T-cell (primary cell): ENCODE measurements around the gene OSBPL5. TPM values are rescaled to one million over a fixed set of nuclear protein-coding genes. Genes with fewer than 3 reads are reported as not detected.

Source experiments
- ATAC-seq, 4 experiments: fragments of 200-7000 bp in 3 of 4; fragments of 150-1000 bp in 1 of 4; cut with Tn5 transposase; replicated peaks in 1 of 4; 1 replicate in 3 of 4; 2 replicates in 1 of 4; pipeline ENCODE4 v1.10.0; 2021; ENCODE audit warnings: moderate library complexity in 3 of 4, mild to moderate bottlenecking in 2 of 4, moderate number of reproducible peaks in 1 of 4
- CTCF ChIA-PET, 2 donors: fragments of 300-600 bp; sonication (Branson Sonifier 250); formaldehyde crosslinking; loops; one replicate each; lab custom pipeline; 2022; ENCODE audit warnings: antibody characterized with exemption in 2 of 2; lab: Charles Lee
- POLR2A ChIA-PET, 2 donors: fragments of 300-600 bp; sonication (Branson Sonifier 250); formaldehyde crosslinking; loops; one replicate each; lab custom pipeline; 2022; ENCODE audit warnings: antibody characterized with exemption in 2 of 2; lab: Charles Lee
- DNase-seq, 35 experiments: peaks; one replicate each; pipeline versions ENCODE4 v3.0.0 to v3.0.0-alpha.2; 2013 to 2023
- H3K27ac ChIP-seq: one replicate; pipeline ENCODE4 v1.5.1; 2013; ENCODE audit warnings: low read length
- H3K27me3 ChIP-seq, 2 experiments: replicated peaks in 1 of 2; 1 replicate in 1 of 2; 2 replicates in 1 of 2; pipeline versions ENCODE4 v1.6.1 to v1.7.0; 2013; ENCODE audit warnings: low read length in 1 of 2, mixed read lengths in 1 of 2; ENCODE audit not compliant: control insufficient read depth in 2 of 2, insufficient read depth in 2 of 2; ENCODE audit errors: extremely low read depth in 1 of 2
- H3K36me3 ChIP-seq, 2 donors: 1 replicate in 1 of 2; 2 replicates in 1 of 2; pipeline versions ENCODE4 v1.6.1 to v1.7.0; 2013; ENCODE audit warnings: low read length in 1 of 2; ENCODE audit not compliant: control insufficient read depth in 2 of 2, insufficient read depth in 1 of 2; ENCODE audit errors: extremely low read depth in 1 of 2
- H3K4me1 ChIP-seq, 2 experiments: 1 replicate in 1 of 2; 2 replicates in 1 of 2; pipeline versions ENCODE4 v1.6.1 to v1.7.0; 2013; ENCODE audit warnings: low read length in 2 of 2, mixed read lengths in 1 of 2; ENCODE audit not compliant: insufficient read depth in 2 of 2, control insufficient read depth in 1 of 2; ENCODE audit errors: extremely low read depth in 1 of 2
- H3K4me3 ChIP-seq, 2 donors: 1 replicate in 1 of 2; 2 replicates in 1 of 2; pipeline versions ENCODE4 v1.5.1 to v1.7.0; 2013; ENCODE audit warnings: mild to moderate bottlenecking in 2 of 2, low read length in 1 of 2, moderate library complexity in 1 of 2; ENCODE audit not compliant: control insufficient read depth in 1 of 2; ENCODE audit errors: extremely low read depth in 1 of 2
- H3K9me3 ChIP-seq: 2 replicates; pipeline ENCODE4 v1.7.0; 2013
- H3K27ac Mint-ChIP-seq, 2 donors: one replicate each; pipeline ENCODE4 v1.8.0; 2020 to 2021; ENCODE audit warnings: mild to moderate bottlenecking in 2 of 2, mixed read lengths in 2 of 2
- H3K27me3 Mint-ChIP-seq, 2 donors: one replicate each; pipeline ENCODE4 v1.8.0; 2021 to 2022; ENCODE audit warnings: mixed read lengths in 2 of 2
- H3K36me3 Mint-ChIP-seq: one replicate; pipeline ENCODE4 v1.8.0; 2021; ENCODE audit warnings: mixed read lengths
- H3K4me1 Mint-ChIP-seq, 3 donors: one replicate each; pipeline ENCODE4 v1.8.0; 2020 to 2022; ENCODE audit warnings: mixed read lengths in 3 of 3, mild to moderate bottlenecking in 1 of 3
- H3K4me3 Mint-ChIP-seq, 3 donors: one replicate each; pipeline ENCODE4 v1.8.0; 2020 to 2022; ENCODE audit warnings: mild to moderate bottlenecking in 3 of 3, mixed read lengths in 3 of 3, moderate library complexity in 3 of 3
- H3K9me3 Mint-ChIP-seq, 3 donors: one replicate each; pipeline ENCODE4 v1.8.0; 2020 to 2022; ENCODE audit warnings: mixed read lengths in 3 of 3
- WGBS: methylation state at CpG from one replicate; pipeline ENCODE4 v1.1.5; 2013; ENCODE audit warnings: missing lambda C conversion rate; ENCODE audit not compliant: insufficient coverage; 5-methylcytosine and 5-hydroxymethylcytosine counted together
- total RNA-seq, 35 experiments: library from RNA in 6 of 35; stranded (reverse) in 6 of 35; fragments of 120-200 nt in 1 of 35; gene quantifications; one replicate each; pipeline versions ENCODE4 v1.2.1 to v1.2.4 and lab custom pipeline; 2013 to 2026

OSBPL5 gene
- total RNA-seq, 5 donors from 2014 or later (not counting 1 experiment from before 2014, with no cell fraction given): 11.2 to 41.5 (median 20.9) TPM

DNA sequence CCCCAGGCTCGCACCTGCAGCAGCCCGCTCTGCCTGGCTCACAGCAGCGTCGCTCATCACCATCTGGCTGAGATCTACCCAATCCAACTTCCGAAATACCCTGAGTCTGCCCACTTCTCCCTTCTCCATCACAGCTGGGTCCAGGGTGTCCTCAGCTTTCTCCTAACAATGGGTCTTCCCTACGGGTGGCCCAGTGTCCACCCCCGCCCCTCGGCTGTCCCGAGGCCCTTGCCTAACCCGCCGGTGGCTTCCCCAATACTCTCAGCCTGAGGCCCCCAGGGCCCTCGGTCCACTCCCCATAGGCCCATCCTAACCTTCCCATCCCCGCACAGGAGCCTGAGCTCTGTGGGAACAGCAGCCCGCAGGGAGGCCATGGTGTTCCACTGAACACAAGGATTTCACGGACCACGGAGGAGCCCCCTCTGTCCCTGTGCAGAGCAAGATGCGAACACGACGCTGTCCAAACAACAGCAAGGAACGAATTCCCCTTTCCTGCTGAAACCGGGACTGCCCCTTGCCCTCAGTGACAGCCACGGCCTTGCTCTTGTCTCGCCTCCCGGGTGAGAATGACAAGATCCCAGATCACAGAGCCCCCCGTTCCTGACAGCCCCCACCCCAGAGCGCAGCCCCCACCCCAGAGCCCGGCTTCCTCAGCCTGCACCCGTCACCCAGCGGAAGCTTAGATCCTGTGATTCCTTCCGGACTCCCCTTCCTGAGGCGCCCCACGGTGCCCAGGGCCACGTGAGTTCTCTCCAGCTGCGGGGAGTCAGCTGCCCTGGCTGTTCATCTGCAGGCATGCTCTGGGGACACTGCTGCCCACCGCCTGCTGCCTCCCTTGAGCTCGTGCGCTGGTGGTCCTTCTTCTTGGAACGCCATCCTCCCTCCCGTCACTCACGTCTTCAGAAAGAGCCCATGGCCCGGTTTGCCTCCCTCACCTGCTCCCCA lies 59.0 kb downstream of the OSBPL5 start:
- Histone ChIP-seq H3K4me1 (peaks cover 0 to 15% of the 10 kb centered on the region in 2 experiments), H3K9me3 (no peaks in the 10 kb centered on the region), H3K27ac (no peak overlapping the region), H3K36me3 (peaks cover 2 to 11% of the 10 kb centered on the region in 2 donors), H3K27me3 (peaks cover 0 to 17% of the 10 kb centered on the region in 2 experiments), H3K4me3 (no peak overlapping the region)
- ChIA-PET POLR2A (interaction anchor here in 1 of 2 donors (0.5 kb wide), 1 partner anchor 333 kb away, joined by 5 read pairs; no protein-coding TSS in a partner anchor), CTCF (no interaction called here)
- DNase-seq: peak in 1 of 35 experiments; percentile 15
- Mint-ChIP-seq H3K9me3 (no peaks in the 10 kb centered on the region), H3K27me3 (peaks cover 0 to 2% of the 10 kb centered on the region in 2 donors), H3K4me1 (peaks cover 0 to 2% (median 0%) of the 10 kb centered on the region in 3 donors), H3K27ac (no peak overlapping the region), H3K36me3 (no peaks in the 10 kb centered on the region), H3K4me3 (no peak overlapping the region)
- ATAC-seq: no peak
- WGBS: 92% methylated on average over 32 of the region's 41 CpGs

DNA sequence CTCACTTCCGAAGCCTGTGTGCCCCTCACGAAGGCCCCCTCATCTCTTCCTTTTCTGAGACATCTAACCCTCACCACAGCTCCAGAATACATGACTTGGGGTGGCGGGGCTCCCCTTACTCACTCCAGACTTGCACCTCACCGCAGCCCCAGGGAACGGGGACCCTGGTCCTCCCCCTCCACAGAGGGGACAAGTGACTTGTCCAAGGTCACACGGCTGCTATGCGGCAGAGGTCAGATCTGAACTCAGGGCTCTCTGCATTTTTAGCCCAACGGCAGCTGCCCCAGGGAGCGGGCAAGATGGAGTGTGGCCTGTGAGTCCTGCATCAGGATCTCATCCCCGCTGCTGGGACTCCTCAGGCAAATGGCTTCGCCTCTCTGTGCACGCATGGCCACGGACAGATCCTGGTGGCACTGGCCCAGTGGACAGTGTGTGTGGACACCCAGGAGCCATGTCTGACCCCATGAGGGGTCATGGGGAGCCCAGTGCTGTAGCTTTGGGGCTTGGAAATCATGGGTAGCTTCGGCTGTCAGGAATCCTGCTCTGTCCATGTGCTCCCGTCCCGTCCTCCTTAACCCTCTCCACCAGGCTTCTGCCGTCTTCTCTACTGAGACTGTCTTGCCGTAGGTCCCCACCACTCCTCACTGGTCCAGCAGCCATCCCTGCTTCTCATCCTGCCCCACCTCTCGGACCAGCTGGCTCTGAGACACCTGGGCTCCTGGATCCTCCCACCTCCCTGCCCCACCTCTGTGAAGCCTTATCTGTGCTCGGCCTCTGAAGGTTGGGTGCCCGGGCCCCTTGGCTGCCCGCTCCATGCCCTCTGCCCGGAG lies 59.9 kb downstream of the OSBPL5 start:
- CTCF ChIA-PET: interaction anchor here in 1 of 2 donors (0.6 kb wide), 1 partner anchor 82 kb away, joined by 6 read pairs; no protein-coding TSS in a partner anchor
- Histone ChIP-seq H3K27ac (no peak overlapping the region), H3K27me3 (peaks cover 0 to 17% of the 10 kb centered on the region in 2 experiments), H3K9me3 (no peaks in the 10 kb centered on the region), H3K36me3 (peaks cover 2 to 11% of the 10 kb centered on the region in 2 donors), H3K4me1 (peaks cover 0 to 22% of the 10 kb centered on the region in 2 experiments), H3K4me3 (no peak overlapping the region)
- 94% methylated on average over 22 of the region's 23 CpGs for WGBS
- DNase-seq (peak in 2 of 35 experiments; percentile 12 to 15), ATAC-seq (no peak)
- Mint-ChIP-seq H3K4me3 (no peak overlapping the region), H3K9me3 (no peaks in the 10 kb centered on the region), H3K4me1 (peaks cover 0 to 2% (median 0%) of the 10 kb centered on the region in 3 donors), H3K36me3 (no peaks in the 10 kb centered on the region), H3K27ac (no peak overlapping the region), H3K27me3 (peaks cover 0 to 2% of the 10 kb centered on the region in 2 donors)
- POLR2A ChIA-PET: interaction anchor here in 1 of 2 donors (0.6 kb wide), 1 partner anchor 55 kb away, joined by 3 read pairs; no protein-coding TSS in a partner anchor

GRCh38 chr11:3104051-3104714 lies 60.9 kb downstream of the OSBPL5 start:
- Mint-ChIP-seq H3K9me3 (no peaks in the 10 kb centered on the region), H3K27ac (no peak overlapping the region), H3K36me3 (no peaks in the 10 kb centered on the region), H3K27me3 (peaks cover 0 to 2% of the 10 kb centered on the region in 2 donors), H3K4me1 (peaks cover 0 to 8% (median 5%) of the 10 kb centered on the region in 3 donors), H3K4me3 (no peak overlapping the region)
- Histone ChIP-seq H3K27me3 (peaks cover 0 to 12% of the 10 kb centered on the region in 2 experiments), H3K9me3 (no peaks in the 10 kb centered on the region), H3K36me3 (peaks cover 0 to 11% of the 10 kb centered on the region in 2 donors), H3K4me3 (no peak overlapping the region), H3K4me1 (peaks cover 0 to 22% of the 10 kb centered on the region in 2 experiments), H3K27ac (no peak overlapping the region)
- ATAC-seq (no peak), DNase-seq (peak in 2 of 35 experiments; percentile 4 to 14)
- ChIA-PET CTCF (no interaction called here), POLR2A (no interaction called here)
- WGBS: 92% methylated on average over 19 of the region's 22 CpGs

DNA sequence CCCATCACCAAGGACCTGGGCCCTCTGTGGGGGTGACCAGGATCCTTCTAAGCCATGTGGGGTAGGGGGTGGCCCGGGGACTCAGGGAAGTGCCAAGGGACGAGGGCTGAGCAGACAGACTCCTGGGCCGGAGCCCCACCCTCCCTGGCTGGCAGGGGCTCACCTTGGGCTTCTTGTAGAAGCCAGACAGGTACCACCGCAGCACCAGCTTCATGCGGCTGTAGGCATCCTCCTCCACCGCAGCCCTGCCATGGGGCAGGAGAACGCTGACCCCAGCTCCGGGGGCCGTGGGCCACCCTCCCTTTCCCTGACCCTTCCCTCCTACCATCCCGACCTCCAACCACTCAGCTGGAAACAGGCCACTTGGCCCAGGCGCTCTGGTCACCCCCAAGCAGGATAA lies 62.0 kb downstream of the OSBPL5 start:
- no peaks in the 10 kb centered on the region for H3K9me3 Mint-ChIP-seq
- Histone ChIP-seq H3K4me1 (peaks cover 0 to 28% of the 10 kb centered on the region in 2 experiments), H3K27ac (no peak overlapping the region), H3K4me3 (no peak overlapping the region), H3K36me3 (peaks cover 0 to 11% of the 10 kb centered on the region in 2 donors), H3K27me3 (peaks cover 0 to 9% of the 10 kb centered on the region in 2 experiments), H3K9me3 (no peaks in the 10 kb centered on the region)
- WGBS: 65% methylated on average over 5 of the region's 11 CpGs
- DNase-seq (peak in 2 of 35 experiments; percentile 5 to 19), ATAC-seq (no peak)
- no peak overlapping the region for H3K27ac Mint-ChIP-seq
- POLR2A ChIA-PET: no interaction called here
- no peaks in the 10 kb centered on the region for H3K36me3 Mint-ChIP-seq
- H3K27me3 Mint-ChIP-seq: peaks cover 0 to 2% of the 10 kb centered on the region in 2 donors
- no peak overlapping the region for H3K4me3 Mint-ChIP-seq
- peaks cover 0 to 14% (median 8%) of the 10 kb centered on the region in 3 donors for H3K4me1 Mint-ChIP-seq
- CTCF ChIA-PET: interaction anchor here in 1 of 2 donors (0.7 kb wide), 1 partner anchor 267 kb away, joined by 3 read pairs; no protein-coding TSS in a partner anchor

GRCh38 chr11:3102641-3102921 lies 62.5 kb downstream of the OSBPL5 start:
- Histone ChIP-seq H3K36me3 (peaks cover 0 to 11% of the 10 kb centered on the region in 2 donors), H3K27me3 (peaks cover 0 to 8% of the 10 kb centered on the region in 2 experiments), H3K9me3 (no peaks in the 10 kb centered on the region), H3K27ac (no peak overlapping the region), H3K4me3 (no peak overlapping the region), H3K4me1 (peaks cover 0 to 28% of the 10 kb centered on the region in 2 experiments)
- Mint-ChIP-seq H3K27me3 (peaks cover 0 to 2% of the 10 kb centered on the region in 2 donors), H3K4me3 (no peak overlapping the region), H3K9me3 (no peaks in the 10 kb centered on the region), H3K27ac (no peak overlapping the region), H3K36me3 (no peaks in the 10 kb centered on the region), H3K4me1 (peaks cover 0 to 15% (median 8%) of the 10 kb centered on the region in 3 donors)
- 90% methylated on average over 2 of the region's 5 CpGs for WGBS
- no peak for ATAC-seq
- ChIA-PET CTCF (interaction anchor here in 1 of 2 donors (0.7 kb wide), 1 partner anchor 268 kb away, joined by 3 read pairs; no protein-coding TSS in a partner anchor), POLR2A (no interaction called here)
- DNase-seq: peak in 1 of 35 experiments; percentile 2
